Loucy (cell line): ENCODE results near the gene GCDH.

ENCODE experiments used
- H2AFZ ChIP-seq: fragments of 200-600 bp; sonication (generic); 2 replicates; pipeline ENCODE4 v1.6.0; 2016; ENCODE audit warnings: antibody characterized with exemption, mild to moderate bottlenecking, low read length, moderate library complexity
- H3F3A ChIP-seq: fragments of 200-600 bp; 2 replicates; pipeline ENCODE4 v1.6.0; 2016; ENCODE audit warnings: antibody characterized with exemption, low read depth, mild to moderate bottlenecking
- H3K27me3 ChIP-seq: fragments of 200-600 bp; sonication (generic); 2 replicates; pipeline ENCODE4 v1.6.1; 2014; ENCODE audit warnings: low read length, mild to moderate bottlenecking; ENCODE audit not compliant: insufficient read depth, poor library complexity, severe bottlenecking
- H3K36me3 ChIP-seq: fragments of 200-600 bp; sonication (generic); 2 replicates; pipeline ENCODE4 v1.6.1; 2016; ENCODE audit warnings: low read length; ENCODE audit not compliant: insufficient read depth
- H3K4me1 ChIP-seq: fragments of 200-600 bp; sonication (generic); 2 replicates; pipeline ENCODE4 v1.5.1; 2014; ENCODE audit warnings: low read length, mild to moderate bottlenecking; ENCODE audit not compliant: insufficient read depth, poor library complexity, severe bottlenecking
- H3K4me2 ChIP-seq: fragments of 200-600 bp; sonication (generic); 2 replicates; pipeline ENCODE4 v1.6.0; 2014; ENCODE audit warnings: antibody characterized with exemption, low read length, low read depth, mild to moderate bottlenecking; ENCODE audit not compliant: poor library complexity, severe bottlenecking
- H3K4me3 ChIP-seq: fragments of 200-600 bp; sonication (generic); 2 replicates; pipeline ENCODE4 v1.5.1; 2014; ENCODE audit warnings: low read length, mild to moderate bottlenecking, mixed read lengths; ENCODE audit not compliant: poor library complexity, severe bottlenecking
- H3K79me2 ChIP-seq: fragments of 200-600 bp; sonication (generic); 2 replicates; pipeline ENCODE4 v1.6.1; 2014; ENCODE audit warnings: low read length; ENCODE audit not compliant: insufficient read depth
- H3K9ac ChIP-seq: fragments of 200-600 bp; sonication (generic); 2 replicates; pipeline ENCODE4 v1.6.0; 2014; ENCODE audit warnings: mild to moderate bottlenecking, low read depth, low read length, moderate library complexity; ENCODE audit not compliant: poor library complexity, severe bottlenecking
- H3K9me2 ChIP-seq: fragments of 200-600 bp; sonication (generic); replicated peaks from 2 replicates; pipeline ENCODE4 v1.6.1; 2016; ENCODE audit warnings: low read depth, low read length, mixed read lengths
- H3K9me3 ChIP-seq: fragments of 200-600 bp; sonication (generic); 2 replicates; pipeline ENCODE4 v1.6.1; 2014; ENCODE audit warnings: mild to moderate bottlenecking, antibody characterized with exemption, low read length, low read depth; ENCODE audit not compliant: insufficient read depth
- H4K20me1 ChIP-seq: fragments of 200-600 bp; sonication (generic); 2 replicates; pipeline ENCODE4 v1.6.0; 2014; ENCODE audit warnings: antibody characterized with exemption, low read length, mild to moderate bottlenecking; ENCODE audit not compliant: insufficient read depth, poor library complexity, severe bottlenecking
- EZH2phosphoT487 ChIP-seq: fragments of 200-600 bp; IDR thresholded peaks from 2 replicates; pipeline ENCODE4 v1.6.1; 2018; ENCODE audit warnings: antibody characterized with exemption, mild to moderate bottlenecking, moderate library complexity, borderline replicate concordance
- TF ChIP-seq, protein P1 (sequence below): fragments of 200-600 bp; sonication (generic); conservative IDR thresholded peaks from 2 replicates; pipeline ENCODE4 v1.5.1; 2014; ENCODE audit warnings: mild to moderate bottlenecking, antibody characterized with exemption, low read length

Gene GCDH

GRCh38 chr19:12873891-12874745, 16.8 kb upstream of the GCDH start:
- Histone ChIP-seq H3K36me3 (no peaks in the 10 kb centered on the region), H3K4me1 (no peaks in the 10 kb centered on the region), H2AFZ (no peak overlapping the region), H3K27me3 (no peaks in the 10 kb centered on the region), H3F3A (no peaks in the 10 kb centered on the region), H3K9ac (no peak overlapping the region), H3K9me2 (no peaks in the 10 kb centered on the region), H3K4me3 (no peak overlapping the region), H3K9me3 (no peaks in the 10 kb centered on the region), H4K20me1 (no peaks in the 10 kb centered on the region), H3K4me2 (no peak overlapping the region), H3K79me2 (no peaks in the 10 kb centered on the region)
- no peak for TF ChIP-seq EZH2phosphoT487
- TF ChIP-seq, protein P1, sequence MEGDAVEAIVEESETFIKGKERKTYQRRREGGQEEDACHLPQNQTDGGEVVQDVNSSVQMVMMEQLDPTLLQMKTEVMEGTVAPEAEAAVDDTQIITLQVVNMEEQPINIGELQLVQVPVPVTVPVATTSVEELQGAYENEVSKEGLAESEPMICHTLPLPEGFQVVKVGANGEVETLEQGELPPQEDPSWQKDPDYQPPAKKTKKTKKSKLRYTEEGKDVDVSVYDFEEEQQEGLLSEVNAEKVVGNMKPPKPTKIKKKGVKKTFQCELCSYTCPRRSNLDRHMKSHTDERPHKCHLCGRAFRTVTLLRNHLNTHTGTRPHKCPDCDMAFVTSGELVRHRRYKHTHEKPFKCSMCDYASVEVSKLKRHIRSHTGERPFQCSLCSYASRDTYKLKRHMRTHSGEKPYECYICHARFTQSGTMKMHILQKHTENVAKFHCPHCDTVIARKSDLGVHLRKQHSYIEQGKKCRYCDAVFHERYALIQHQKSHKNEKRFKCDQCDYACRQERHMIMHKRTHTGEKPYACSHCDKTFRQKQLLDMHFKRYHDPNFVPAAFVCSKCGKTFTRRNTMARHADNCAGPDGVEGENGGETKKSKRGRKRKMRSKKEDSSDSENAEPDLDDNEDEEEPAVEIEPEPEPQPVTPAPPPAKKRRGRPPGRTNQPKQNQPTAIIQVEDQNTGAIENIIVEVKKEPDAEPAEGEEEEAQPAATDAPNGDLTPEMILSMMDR, result no peak

- TF ChIP-seq, protein P1, result no peak
- no peak for TF ChIP-seq EZH2phosphoT487
Observed at GRCh38 chr19:12875086-12875485, 15.9 kb upstream of the GCDH start.

GRCh38 chr19:12880551-12881171, 10.3 kb upstream of the GCDH start:
- no peaks in the 10 kb centered on the region for H3K27me3 ChIP-seq
- peaks cover 12% of the 10 kb centered on the region for H3K4me1 ChIP-seq
- H3K9me2 ChIP-seq, result no peaks in the 10 kb centered on the region
- peak overlapping the region; percentile 85 for H2AFZ ChIP-seq
- H3K79me2 ChIP-seq, result peaks cover 13% of the 10 kb centered on the region; the same call in 1 of the 2 replicates
- peak overlapping the region; percentile 84 for H3K9ac ChIP-seq
- H3K9me3 ChIP-seq, result peaks cover 5% of the 10 kb centered on the region; the same call in 1 of the 2 replicates
- H3K4me2 ChIP-seq, result peak overlapping the region; percentile 83
- no peaks in the 10 kb centered on the region for H3F3A ChIP-seq
- no peaks in the 10 kb centered on the region for H3K36me3 ChIP-seq
- no peaks in the 10 kb centered on the region for H4K20me1 ChIP-seq
- H3K4me3 ChIP-seq, result peak overlapping the region; percentile 94
- no peak for TF ChIP-seq EZH2phosphoT487
- TF ChIP-seq, protein P1, result no peak

More at GRCh38 chr19:12875086-12875485, 15.9 kb upstream of the GCDH start:
- H3K4me1 ChIP-seq, result peaks cover 5% of the 10 kb centered on the region
- no peaks in the 10 kb centered on the region for H3K27me3 ChIP-seq
- H4K20me1 ChIP-seq, result no peaks in the 10 kb centered on the region
- H2AFZ ChIP-seq, result no peak overlapping the region
- H3K79me2 ChIP-seq, result peaks cover 4% of the 10 kb centered on the region; the same call in 1 of the 2 replicates
- no peak overlapping the region for H3K4me2 ChIP-seq
- H3K4me3 ChIP-seq, result no peak overlapping the region
- H3K36me3 ChIP-seq, result no peaks in the 10 kb centered on the region
- H3F3A ChIP-seq, result no peaks in the 10 kb centered on the region
- H3K9me3 ChIP-seq, result no peaks in the 10 kb centered on the region
- H3K9me2 ChIP-seq, result no peaks in the 10 kb centered on the region
- H3K9ac ChIP-seq, result no peak overlapping the region
